Adrenal gland (tissue), 5 donors: ENCODE results near the gene C1QTNF9.

ENCODE experiments used
- CTCF ChIP-seq, 6 experiments: fragments of 450-650 bp in 4 of 6; fragments of 200-600 bp in 2 of 6; sonication (generic) in 1 of 6; IDR thresholded peaks; 1 replicate in 5 of 6; 2 replicates in 1 of 6; pipeline versions ENCODE4 v1.5.1 to v1.8.0; 2016 to 2021; ENCODE audit warnings: antibody characterized with exemption in 6 of 6, mild to moderate bottlenecking in 2 of 6, moderate library complexity in 1 of 6
- POLR2A ChIP-seq, 2 donors: fragments of 450-650 bp; IDR thresholded peaks; one replicate each; pipeline ENCODE4 v1.6.1; 2017; ENCODE audit warnings: antibody characterized with exemption in 2 of 2, mild to moderate bottlenecking in 2 of 2, moderate library complexity in 1 of 2
- donor health status: DM: no; HTN: no; CAD: no.

GRCh38 chr13:24362435-24362952 is 53.1 kb downstream of the C1QTNF9 start:
- no peak for TF ChIP-seq POLR2A (IDR thresholded peaks at IDR 0.05)
- no peak for TF ChIP-seq CTCF (IDR thresholded peaks at IDR 0.05)
